Sigmoid colon (tissue), 4 donors: ENCODE measurements around the gene ACADL.

Experiments used
- EP300 ChIP-seq, 4 donors: sonication (generic); formaldehyde crosslinking; IDR thresholded peaks; one replicate each; pipeline ENCODE4 v1.6.1; 2017; ENCODE audit warnings: antibody characterized with exemption in 4 of 4
- POLR2A ChIP-seq, 2 donors: fragments of 450-650 bp; IDR thresholded peaks; one replicate each; pipeline ENCODE4 v1.6.1; 2016; ENCODE audit warnings: antibody characterized with exemption in 2 of 2, mild to moderate bottlenecking in 2 of 2, moderate library complexity in 2 of 2
- POLR2AphosphoS5 ChIP-seq, 4 donors: sonication (generic); formaldehyde crosslinking; IDR thresholded peaks; one replicate each; pipeline ENCODE4 v1.6.1; 2017; ENCODE audit warnings: antibody characterized with exemption in 4 of 4
- TF ChIP-seq, protein P1 (sequence below), 4 experiments: fragments of 450-650 bp in 3 of 4; fragments of 200-600 bp in 1 of 4; IDR thresholded peaks; one replicate each; pipeline ENCODE4 v1.5.1; 2016 to 2019; ENCODE audit warnings: antibody characterized with exemption in 4 of 4, mild to moderate bottlenecking in 3 of 4, moderate library complexity in 2 of 4

DNA sequence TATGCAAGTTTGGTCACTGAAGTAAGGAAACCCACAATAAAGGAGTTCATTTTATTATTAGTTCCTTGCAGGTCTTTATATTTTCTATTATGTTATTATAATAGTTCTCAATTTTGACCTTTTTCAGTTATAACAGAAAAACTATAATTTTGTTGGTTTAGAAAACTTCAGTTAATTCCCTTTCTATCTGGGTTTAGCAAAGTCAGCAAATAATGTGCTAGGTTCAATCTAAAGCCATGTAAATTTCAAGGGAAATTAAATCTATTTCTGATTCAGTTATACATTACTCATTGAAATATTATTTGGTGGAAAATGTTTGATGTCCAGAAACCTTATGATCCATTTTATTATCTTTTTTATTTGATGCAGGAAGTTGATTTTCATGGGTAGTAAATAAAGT lies 46.1 kb upstream of the ACADL start:
- TF ChIP-seq POLR2A (IDR thresholded peaks at IDR 0.05): no peak
- TF ChIP-seq, protein P1, sequence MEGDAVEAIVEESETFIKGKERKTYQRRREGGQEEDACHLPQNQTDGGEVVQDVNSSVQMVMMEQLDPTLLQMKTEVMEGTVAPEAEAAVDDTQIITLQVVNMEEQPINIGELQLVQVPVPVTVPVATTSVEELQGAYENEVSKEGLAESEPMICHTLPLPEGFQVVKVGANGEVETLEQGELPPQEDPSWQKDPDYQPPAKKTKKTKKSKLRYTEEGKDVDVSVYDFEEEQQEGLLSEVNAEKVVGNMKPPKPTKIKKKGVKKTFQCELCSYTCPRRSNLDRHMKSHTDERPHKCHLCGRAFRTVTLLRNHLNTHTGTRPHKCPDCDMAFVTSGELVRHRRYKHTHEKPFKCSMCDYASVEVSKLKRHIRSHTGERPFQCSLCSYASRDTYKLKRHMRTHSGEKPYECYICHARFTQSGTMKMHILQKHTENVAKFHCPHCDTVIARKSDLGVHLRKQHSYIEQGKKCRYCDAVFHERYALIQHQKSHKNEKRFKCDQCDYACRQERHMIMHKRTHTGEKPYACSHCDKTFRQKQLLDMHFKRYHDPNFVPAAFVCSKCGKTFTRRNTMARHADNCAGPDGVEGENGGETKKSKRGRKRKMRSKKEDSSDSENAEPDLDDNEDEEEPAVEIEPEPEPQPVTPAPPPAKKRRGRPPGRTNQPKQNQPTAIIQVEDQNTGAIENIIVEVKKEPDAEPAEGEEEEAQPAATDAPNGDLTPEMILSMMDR (IDR thresholded peaks at IDR 0.05): no peak
- TF ChIP-seq POLR2AphosphoS5 (IDR thresholded peaks at IDR 0.05): no peak
- TF ChIP-seq EP300 (IDR thresholded peaks at IDR 0.05): no peak
